Panc1 (cell line): Measurements from ENCODE around the gene DEK. TPM values are rescaled to one million over a fixed set of nuclear protein-coding genes. Genes with fewer than 3 reads are reported as not detected.
A peak's percentile ranks its signal among the peaks of the same experiment; 100 is the strongest.

Source experiments
- ATAC-seq: fragments of 200-7000 bp; cut with Tn5 transposase; 2 replicates; pipeline ENCODE4 v1.9.1; 2020; ENCODE audit warnings: mild to moderate bottlenecking, moderate library complexity
- BruUV-seq: library from RNA; stranded (reverse); fragments of 400-500 nt; replicated peaks from 2 replicates; lab custom pipeline; 2021; lab: Mats Ljungman, UMichigan
- CTCF ChIA-PET: fragments of 300-600 bp; sonication (Branson Sonifier 250); formaldehyde crosslinking; loops from one replicate; lab custom pipeline; 2022; ENCODE audit warnings: antibody characterized with exemption; lab: Charles Lee
- POLR2A ChIA-PET: fragments of 300-600 bp; sonication (Branson Sonifier 250); formaldehyde crosslinking; loops from one replicate; lab custom pipeline; 2022; ENCODE audit warnings: antibody characterized with exemption; lab: Charles Lee
- DNase-seq: peaks from one replicate; pipeline ENCODE4 v3.0.0-alpha.2; 2010; ENCODE audit warnings: low read depth, low spot score
- H3K27ac ChIP-seq: 2 replicates; pipeline ENCODE4 v1.5.1; 2011; ENCODE audit warnings: mild to moderate bottlenecking, low read length, inconsistent platforms
- H3K27me3 ChIP-seq: fragments of 200-500 bp; sonication (Bioruptor generic); 2 replicates; pipeline ENCODE4 v1.6.0; 2014; ENCODE audit warnings: low read length, inconsistent platforms; ENCODE audit not compliant: control insufficient read depth, insufficient read depth
- H3K36me3 ChIP-seq: fragments of 200-500 bp; sonication (Bioruptor generic); 2 replicates; pipeline ENCODE4 v1.5.1; 2014; ENCODE audit warnings: inconsistent platforms, mild to moderate bottlenecking, low read length, moderate library complexity; ENCODE audit not compliant: control insufficient read depth, insufficient read depth
- H3K4me1 ChIP-seq: 2 replicates; pipeline ENCODE4 v1.5.1; 2011; ENCODE audit warnings: inconsistent platforms, mild to moderate bottlenecking, low read length, moderate library complexity; ENCODE audit not compliant: control insufficient read depth, insufficient read depth
- H3K4me3 ChIP-seq, 2 experiments: 2 replicates each; pipeline ENCODE4 v1.5.1; 2011 to 2012; ENCODE audit warnings: low read depth in 2 of 2, low read length in 2 of 2, mild to moderate bottlenecking in 2 of 2, inconsistent platforms in 1 of 2, moderate library complexity in 1 of 2
- H3K9me3 ChIP-seq: fragments of 200-500 bp; sonication (Bioruptor generic); 2 replicates; pipeline ENCODE4 v1.5.1; 2014; ENCODE audit warnings: low read depth, mild to moderate bottlenecking, inconsistent platforms, low read length, moderate library complexity; ENCODE audit not compliant: control insufficient read depth, insufficient read depth
- POLR2AphosphoS5 ChIP-seq: IDR thresholded peaks from 2 replicates; pipeline ENCODE4 v1.6.1; 2012; ENCODE audit warnings: mild to moderate bottlenecking, low read depth, low read length, moderate library complexity
- SIN3A ChIP-seq: IDR thresholded peaks from 2 replicates; pipeline ENCODE4 v1.6.1; 2012; ENCODE audit warnings: low read depth, mild to moderate bottlenecking, low read length, moderate library complexity, borderline replicate concordance; ENCODE audit not compliant: insufficient read depth
- TCF7L2 ChIP-seq: IDR thresholded peaks from 2 replicates; pipeline ENCODE4 v1.6.1; 2011; ENCODE audit warnings: mild to moderate bottlenecking, low read depth, low read length, inconsistent platforms
- in situ Hi-C: cut with HindIII; loops from 2 replicates; pipeline ENCODE4 v1.10.0; 2016; ENCODE audit warnings: low sequenced_read_pairs, low pct_unique_long_range_greater_than_20kb
- intact Hi-C: fragments of 100-400 bp; cut with micrococcal nuclease; formaldehyde crosslinking; loops from one replicate; pipeline ENCODE4 v1.10.0; 2022; ENCODE audit not compliant: unreplicated experiment
- total RNA-seq: library from RNA; stranded (reverse); gene quantifications from one replicate; pipeline ENCODE4 v1.2.1, GENCODE V29; 2021; ENCODE audit not compliant: unreplicated experiment
- TF ChIP-seq, protein P1 (sequence below): fragments of 450-650 bp; IDR thresholded peaks from 2 replicates; pipeline ENCODE4 v1.5.1; 2017; ENCODE audit warnings: mild to moderate bottlenecking
- TF ChIP-seq, protein P2 (sequence below), 2 experiments: IDR thresholded peaks; 2 replicates each; pipeline ENCODE4 v1.6.1; 2011 to 2012; ENCODE audit warnings: low read depth in 2 of 2, control low read depth in 1 of 2, low read length in 1 of 2, mild to moderate bottlenecking in 1 of 2, moderate library complexity in 1 of 2; ENCODE audit not compliant: insufficient read depth in 1 of 2

The DEK gene
- total RNA-seq, 1 experiment from 2014 or later: 177 TPM

DNA sequence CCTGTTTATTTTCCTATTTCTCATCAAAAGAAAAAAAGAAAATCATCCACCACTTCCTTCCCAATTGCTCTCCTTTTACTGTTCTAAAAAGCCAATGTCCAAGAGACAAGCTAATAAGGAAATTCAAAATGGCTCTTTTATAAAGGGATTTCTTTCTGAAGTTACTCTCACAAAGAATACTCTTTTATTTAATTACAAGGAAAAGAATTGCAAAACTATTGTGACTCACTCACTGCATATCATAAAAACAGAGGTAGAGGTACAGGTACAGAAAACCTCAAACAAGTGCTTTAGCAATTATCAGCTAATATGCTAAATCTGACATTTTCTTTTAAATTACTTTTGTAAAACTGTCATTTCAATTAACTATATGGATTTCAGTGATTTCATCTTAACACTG, 18.1 kb downstream of the DEK start:
- H3K27ac ChIP-seq: no peak overlapping the region
- CTCF ChIA-PET: no interaction called here

DNA sequence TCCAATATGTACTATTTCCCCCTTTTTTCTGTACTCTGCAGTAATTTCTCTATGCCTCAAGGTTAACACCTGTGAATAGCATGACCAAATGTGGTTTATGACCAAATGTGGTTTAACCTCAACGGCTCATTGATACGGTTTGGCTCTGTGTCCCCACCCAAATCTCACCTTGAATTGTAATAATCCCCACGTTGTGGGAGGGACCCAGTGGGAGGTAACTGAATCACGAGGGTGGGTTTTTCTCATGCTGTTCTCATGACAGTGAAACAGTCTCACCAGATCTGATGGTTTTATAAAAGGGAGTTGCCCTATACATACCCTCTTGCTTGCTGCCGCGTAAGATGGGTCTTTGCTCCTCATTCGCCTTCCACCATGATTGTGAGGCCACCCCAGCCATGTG, 18.7 kb downstream of the DEK start:
- no peak for DNase-seq
- Histone ChIP-seq H3K9me3 (no peaks in the 10 kb centered on the region), H3K4me1 (peaks cover 4% of the 10 kb centered on the region; the same call in 1 of the 2 replicates), H3K36me3 (peaks cover 60% of the 10 kb centered on the region), H3K27me3 (no peaks in the 10 kb centered on the region), H3K4me3 (no peak overlapping the region), H3K27ac (no peak overlapping the region)
- ChIA-PET POLR2A (no interaction called here), CTCF (no interaction called here)
- TSS peak; percentile 1 for BruUV-seq
- in situ Hi-C loops: no loop called here
- ATAC-seq: no peak
- TF ChIP-seq, protein P1, sequence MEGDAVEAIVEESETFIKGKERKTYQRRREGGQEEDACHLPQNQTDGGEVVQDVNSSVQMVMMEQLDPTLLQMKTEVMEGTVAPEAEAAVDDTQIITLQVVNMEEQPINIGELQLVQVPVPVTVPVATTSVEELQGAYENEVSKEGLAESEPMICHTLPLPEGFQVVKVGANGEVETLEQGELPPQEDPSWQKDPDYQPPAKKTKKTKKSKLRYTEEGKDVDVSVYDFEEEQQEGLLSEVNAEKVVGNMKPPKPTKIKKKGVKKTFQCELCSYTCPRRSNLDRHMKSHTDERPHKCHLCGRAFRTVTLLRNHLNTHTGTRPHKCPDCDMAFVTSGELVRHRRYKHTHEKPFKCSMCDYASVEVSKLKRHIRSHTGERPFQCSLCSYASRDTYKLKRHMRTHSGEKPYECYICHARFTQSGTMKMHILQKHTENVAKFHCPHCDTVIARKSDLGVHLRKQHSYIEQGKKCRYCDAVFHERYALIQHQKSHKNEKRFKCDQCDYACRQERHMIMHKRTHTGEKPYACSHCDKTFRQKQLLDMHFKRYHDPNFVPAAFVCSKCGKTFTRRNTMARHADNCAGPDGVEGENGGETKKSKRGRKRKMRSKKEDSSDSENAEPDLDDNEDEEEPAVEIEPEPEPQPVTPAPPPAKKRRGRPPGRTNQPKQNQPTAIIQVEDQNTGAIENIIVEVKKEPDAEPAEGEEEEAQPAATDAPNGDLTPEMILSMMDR: no peak
- TF ChIP-seq SIN3A (no peak), POLR2AphosphoS5 (no peak), TCF7L2 (no peak)
- TF ChIP-seq, protein P2, sequence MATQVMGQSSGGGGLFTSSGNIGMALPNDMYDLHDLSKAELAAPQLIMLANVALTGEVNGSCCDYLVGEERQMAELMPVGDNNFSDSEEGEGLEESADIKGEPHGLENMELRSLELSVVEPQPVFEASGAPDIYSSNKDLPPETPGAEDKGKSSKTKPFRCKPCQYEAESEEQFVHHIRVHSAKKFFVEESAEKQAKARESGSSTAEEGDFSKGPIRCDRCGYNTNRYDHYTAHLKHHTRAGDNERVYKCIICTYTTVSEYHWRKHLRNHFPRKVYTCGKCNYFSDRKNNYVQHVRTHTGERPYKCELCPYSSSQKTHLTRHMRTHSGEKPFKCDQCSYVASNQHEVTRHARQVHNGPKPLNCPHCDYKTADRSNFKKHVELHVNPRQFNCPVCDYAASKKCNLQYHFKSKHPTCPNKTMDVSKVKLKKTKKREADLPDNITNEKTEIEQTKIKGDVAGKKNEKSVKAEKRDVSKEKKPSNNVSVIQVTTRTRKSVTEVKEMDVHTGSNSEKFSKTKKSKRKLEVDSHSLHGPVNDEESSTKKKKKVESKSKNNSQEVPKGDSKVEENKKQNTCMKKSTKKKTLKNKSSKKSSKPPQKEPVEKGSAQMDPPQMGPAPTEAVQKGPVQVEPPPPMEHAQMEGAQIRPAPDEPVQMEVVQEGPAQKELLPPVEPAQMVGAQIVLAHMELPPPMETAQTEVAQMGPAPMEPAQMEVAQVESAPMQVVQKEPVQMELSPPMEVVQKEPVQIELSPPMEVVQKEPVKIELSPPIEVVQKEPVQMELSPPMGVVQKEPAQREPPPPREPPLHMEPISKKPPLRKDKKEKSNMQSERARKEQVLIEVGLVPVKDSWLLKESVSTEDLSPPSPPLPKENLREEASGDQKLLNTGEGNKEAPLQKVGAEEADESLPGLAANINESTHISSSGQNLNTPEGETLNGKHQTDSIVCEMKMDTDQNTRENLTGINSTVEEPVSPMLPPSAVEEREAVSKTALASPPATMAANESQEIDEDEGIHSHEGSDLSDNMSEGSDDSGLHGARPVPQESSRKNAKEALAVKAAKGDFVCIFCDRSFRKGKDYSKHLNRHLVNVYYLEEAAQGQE (IDR thresholded peaks at IDR 0.05; ENCODE audit: insufficient read depth in 1 of 2, low read depth in 2 of 2, low read length in 1 of 2): no peak
- intact Hi-C loops: no loop called here

More for the DNA sequence above, 18.1 kb downstream of the DEK start:
- H3K9me3 ChIP-seq: no peaks in the 10 kb centered on the region
- no peak for TF ChIP-seq TCF7L2
- TF ChIP-seq, protein P1: no peak
- TF ChIP-seq, protein P2 (IDR thresholded peaks at IDR 0.05; ENCODE audit: insufficient read depth in 1 of 2, low read depth in 2 of 2, low read length in 1 of 2): no peak
- TF ChIP-seq POLR2AphosphoS5: no peak
- TF ChIP-seq SIN3A: no peak
- no peaks in the 10 kb centered on the region for H3K27me3 ChIP-seq
- no peak for ATAC-seq
- no peak for DNase-seq
- H3K36me3 ChIP-seq: peaks cover 59% of the 10 kb centered on the region
- intact Hi-C loops (no loop called here), in situ Hi-C loops (no loop called here)
- H3K4me3 ChIP-seq: no peak overlapping the region
- BruUV-seq: no TSS peak
- peaks cover 4% of the 10 kb centered on the region; the same call in 1 of the 2 replicates for H3K4me1 ChIP-seq
- POLR2A ChIA-PET: no interaction called here
